Measurements from ENCODE around the gene PDE1C.
"Not testable (repeated sequence)": the region's sequence is repeated elsewhere in the genome, so short reads cannot be mapped to it uniquely, and the experiment has no call there.

The PDE1C gene

DNA sequence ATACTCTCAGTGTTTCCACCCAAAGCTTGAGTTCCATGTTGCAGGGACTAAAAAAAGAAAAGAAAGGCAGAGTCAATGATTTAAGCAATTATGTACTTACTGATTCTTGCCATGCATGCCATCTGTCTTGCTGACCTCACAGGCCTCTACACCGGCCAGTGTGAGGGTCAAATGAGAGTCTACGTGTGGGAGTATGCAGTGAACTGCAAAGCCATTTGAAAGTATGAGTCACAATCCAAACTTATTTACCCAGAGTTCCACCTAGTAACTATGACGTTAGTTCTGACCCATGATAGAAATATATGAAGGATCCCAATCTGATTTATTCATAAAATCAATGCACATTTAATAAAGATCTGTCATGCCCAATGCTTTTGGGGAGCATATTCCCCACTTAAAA, 26.5 kb downstream of the PDE1C start:
- DNase-seq (ENCODE audit: low read depth): peak; percentile 38

DNA sequence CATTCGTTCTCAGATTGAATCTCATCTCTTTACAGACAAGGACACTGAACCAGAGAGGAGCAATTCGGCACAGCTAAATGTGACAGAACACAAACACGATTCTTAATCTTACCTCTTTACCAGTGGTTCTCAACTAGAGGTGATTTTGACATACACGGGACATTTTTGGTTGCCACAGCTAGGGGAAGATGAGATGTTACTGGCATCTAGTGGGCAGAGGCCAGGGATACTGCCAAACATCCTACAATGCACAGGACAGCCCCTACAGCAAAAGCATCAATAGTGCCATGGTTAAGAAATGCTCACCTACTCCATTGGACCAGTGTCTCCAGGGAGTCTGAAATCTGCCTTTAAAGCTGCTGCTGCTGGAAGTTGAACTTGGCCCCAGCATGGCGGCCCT, 27.3 kb downstream of the PDE1C start:
- DNase-seq (ENCODE audit: low read depth): no peak

DNA sequence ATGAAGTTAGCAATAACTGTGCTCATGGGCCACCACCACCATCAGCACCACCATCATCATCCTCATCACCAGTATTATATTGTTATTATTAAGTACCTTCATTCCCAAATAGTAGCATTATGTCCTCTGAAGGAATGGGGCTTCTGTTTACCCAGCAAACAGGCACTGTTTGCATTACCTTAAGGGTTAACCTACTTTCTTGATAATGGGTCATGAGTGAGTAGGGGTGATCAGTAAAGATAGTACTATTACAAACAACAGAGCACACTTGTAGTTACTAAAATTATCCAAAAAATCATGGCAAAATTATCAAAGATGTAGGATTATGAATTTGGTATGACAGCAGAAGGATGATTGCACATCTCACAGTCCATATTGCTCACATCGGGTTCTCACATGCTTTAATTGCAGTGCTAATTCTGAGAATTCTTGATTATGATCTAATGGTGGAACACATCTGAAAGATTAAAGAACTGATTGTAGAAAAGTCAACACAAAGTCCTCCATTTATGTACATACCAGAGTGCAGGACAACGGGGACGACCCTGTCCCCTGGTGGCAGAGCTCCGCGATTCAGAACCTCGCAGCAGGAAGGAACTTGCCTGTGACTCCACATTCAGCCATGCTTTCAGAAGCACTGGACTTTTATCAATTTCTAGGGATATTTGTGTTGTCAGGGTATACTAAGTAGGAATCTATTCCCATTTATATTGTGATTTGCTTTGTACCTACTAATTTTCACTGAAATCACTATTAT, 31.0 kb downstream of the PDE1C start:
- no peak for DNase-seq (ENCODE audit: low read depth)

- no peak for DNase-seq (ENCODE audit: low read depth)
Measured at GRCh38 chr7:32037650-32038198, 32.5 kb downstream of the PDE1C start.

DNA sequence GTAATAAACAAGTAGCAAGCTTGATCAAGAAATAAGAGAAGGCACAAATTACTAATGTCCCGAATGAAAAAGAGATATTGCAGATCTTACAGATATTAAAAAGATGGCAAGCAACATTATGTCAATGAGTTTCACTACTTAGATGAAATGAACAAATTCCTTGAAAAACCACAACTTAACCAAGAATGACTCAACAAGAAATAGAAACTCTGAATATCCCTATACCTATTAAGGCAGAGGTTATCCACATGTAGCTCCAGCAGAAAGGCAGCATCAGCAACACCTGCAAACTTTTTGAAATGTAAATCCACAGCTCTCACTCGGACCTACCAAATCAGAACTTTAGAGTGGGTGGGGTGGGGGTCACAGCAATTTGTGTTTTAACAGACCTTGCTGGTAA, 33.6 kb downstream of the PDE1C start:
- peak; percentile 37 for DNase-seq (ENCODE audit: low read depth)

- no peak for DNase-seq (ENCODE audit: low read depth)
Measured at GRCh38 chr7:32034052-32034451, 36.2 kb downstream of the PDE1C start.

DNA sequence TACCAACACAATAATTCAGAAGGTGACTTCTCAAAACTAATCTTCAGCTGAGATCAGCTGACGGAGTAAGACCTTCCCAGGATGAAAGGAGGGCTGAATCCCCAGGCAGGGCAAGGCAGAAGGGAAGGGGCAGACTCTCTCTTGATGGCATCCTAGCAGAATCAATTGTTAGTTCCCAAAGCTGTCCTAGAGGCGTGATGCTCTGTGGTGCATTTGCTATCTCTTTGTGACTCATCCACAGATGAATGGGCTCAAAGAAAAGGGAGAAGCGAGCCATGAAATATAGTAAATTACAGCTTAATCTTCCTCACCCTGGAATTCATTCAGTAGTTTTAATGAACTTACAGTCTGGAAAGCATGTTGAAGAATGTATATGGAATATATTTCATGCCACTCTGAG, 37.2 kb downstream of the PDE1C start:
- no peak for DNase-seq (ENCODE audit: low read depth)

- no peak for DNase-seq (ENCODE audit: low read depth)
Measured at GRCh38 chr7:32032211-32032610, 38.0 kb downstream of the PDE1C start.

DNA sequence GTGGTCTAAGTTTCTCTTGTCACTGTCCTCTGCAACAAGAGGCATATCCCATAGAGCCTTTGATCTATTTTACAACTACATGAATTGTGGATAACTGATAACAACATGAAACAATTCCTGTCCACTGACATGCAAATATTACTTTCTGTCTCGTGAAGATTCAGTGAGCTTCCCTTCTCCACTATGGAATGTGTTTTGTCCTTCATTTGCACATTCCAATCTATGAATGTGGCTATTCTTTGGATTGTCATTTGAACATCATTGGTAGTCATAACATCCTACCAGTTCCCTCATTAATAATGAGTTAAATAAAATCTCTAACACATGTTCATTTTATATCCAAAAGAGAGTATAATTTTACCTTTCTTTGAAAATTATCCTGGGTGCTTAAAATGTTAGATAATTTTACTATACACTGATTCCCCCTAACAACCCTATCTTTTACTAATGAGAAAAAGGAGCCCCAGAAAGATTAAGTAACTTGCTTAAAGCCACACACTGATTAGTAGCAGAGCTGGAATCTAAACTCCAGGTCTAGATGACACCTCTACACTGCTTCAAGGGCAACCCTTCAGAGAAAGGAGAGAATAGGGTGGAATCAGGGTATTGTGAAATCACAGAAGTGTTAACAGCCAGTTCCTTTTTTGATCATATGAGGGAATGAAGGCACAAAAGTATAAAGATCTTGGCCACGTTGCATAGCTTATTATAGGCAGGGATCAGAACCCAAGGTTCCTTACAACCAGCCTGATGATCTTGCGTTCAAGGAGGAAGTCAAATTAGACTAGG, 39.1 kb downstream of the PDE1C start:
- no peak for DNase-seq (ENCODE audit: low read depth)

GRCh38 chr7:32026083-32026425, 44.2 kb downstream of the PDE1C start:
- no peak for DNase-seq (ENCODE audit: low read depth)

DNA sequence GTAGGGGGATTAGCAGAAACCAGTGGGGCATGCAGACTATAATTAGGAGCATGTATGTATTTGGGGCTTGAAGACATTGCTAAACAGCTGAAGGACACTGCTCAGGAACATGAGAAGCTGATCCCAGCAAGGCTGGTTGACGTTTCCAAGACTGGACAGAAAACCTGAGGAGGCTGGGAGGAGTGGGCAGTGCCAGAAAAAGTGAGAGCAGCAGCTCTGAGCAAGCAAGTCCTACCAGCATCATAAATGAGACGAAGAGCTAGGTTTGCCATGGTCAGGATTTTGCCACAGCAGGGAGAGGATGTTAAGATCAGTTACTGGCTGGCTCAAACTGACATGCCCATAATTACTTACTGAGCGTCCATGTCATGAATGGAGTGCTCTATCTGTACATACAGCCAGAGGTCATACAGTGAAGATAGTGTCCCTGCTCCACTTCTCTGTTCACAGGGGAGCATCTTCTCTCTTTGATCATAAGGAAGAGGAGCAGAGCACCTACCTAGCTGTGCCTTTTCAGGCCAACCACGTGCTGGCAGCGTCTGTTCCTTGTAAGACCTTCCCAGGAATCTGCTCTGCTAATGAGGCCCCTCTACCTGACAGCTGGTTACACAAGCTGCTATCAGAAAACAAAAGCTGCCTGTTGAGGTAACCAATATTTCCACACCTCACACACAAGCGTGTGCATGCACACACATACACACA, 44.7 kb downstream of the PDE1C start:
- no peak for DNase-seq (ENCODE audit: low read depth)

- DNase-seq (ENCODE audit: low read depth): no peak
Measured at GRCh38 chr7:32023376-32023775, 46.8 kb downstream of the PDE1C start.

DNA sequence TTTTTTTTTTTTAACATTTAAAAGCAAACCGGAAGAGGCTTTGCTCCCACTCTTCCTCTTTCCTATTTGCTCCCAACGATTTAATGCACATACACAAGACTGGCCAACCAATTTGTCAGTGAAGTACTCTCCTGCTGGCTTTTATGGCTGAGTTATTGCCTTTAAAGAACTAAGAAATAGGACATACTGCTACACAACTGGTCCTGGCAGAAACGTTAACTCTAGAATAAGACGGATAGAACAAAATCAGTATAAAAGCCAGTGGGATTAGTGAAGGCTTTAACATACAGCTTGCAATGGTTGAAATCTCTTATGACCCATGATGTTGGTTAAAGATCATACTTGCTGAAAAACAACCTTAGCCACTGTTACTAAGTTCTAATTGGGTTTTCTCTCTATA, 47.2 kb downstream of the PDE1C start:
- DNase-seq (ENCODE audit: low read depth): no peak

- peak; percentile 29 for DNase-seq (ENCODE audit: low read depth)
Measured at GRCh38 chr7:32020551-32021159, 49.6 kb downstream of the PDE1C start.

DNA sequence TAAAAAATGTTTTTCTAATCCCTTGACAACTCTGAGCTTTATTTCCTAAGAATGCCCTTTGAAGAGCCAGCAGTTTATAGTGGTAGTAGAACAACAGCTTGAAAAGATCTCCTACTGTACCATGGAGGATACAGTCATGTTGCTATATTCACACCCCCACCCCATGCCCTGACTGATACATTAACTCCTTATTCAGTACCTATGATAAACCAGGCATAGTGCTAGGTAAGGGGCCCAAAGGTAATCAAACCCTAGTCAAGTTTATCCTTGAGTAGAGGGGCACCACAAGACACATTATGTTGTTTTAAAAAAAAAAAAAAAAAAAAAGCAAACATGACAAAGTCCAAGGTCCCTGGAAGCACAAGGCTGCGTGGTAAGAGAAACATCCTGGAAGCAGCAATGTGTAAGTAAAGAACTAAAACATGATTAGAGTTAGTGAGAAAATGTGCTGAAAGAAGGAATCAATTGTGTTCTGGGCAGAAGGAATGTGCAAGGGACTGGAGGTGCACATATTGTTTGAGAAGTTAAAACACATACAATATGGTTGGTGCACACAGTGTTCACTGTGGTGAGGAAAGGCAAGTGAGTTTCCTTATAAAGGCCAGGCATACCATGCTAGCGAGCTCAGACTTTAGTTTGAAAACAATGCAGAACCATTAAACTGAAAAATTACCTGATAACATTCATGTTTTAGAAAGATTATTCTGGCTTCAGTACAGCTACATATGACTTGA, 51.2 kb downstream of the PDE1C start:
- peak; percentile 5 for DNase-seq (ENCODE audit: low read depth)

- DNase-seq (ENCODE audit: low read depth): no peak
Measured at GRCh38 chr7:32015133-32015532, 55.1 kb downstream of the PDE1C start.

DNA sequence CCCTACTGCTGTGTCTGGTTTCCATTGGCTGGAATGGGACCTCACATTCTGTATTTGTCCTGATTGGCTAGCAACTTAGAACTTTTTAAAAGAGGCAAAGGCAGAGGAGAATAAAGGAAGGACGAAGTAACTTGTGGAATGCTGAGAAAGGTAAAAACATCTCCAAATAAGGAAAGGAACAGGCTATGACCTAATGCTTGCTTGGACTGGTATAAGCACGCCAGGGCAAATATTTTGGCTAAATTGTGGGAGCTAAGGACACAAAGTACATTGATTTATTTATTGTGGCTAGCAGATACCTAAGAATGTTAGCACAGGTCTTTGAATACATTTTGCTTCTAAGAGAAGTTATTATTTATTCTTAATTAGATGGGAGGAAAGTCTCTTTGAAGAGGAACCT, 56.7 kb downstream of the PDE1C start:
- DNase-seq (ENCODE audit: low read depth): not testable (repeated sequence)

DNA sequence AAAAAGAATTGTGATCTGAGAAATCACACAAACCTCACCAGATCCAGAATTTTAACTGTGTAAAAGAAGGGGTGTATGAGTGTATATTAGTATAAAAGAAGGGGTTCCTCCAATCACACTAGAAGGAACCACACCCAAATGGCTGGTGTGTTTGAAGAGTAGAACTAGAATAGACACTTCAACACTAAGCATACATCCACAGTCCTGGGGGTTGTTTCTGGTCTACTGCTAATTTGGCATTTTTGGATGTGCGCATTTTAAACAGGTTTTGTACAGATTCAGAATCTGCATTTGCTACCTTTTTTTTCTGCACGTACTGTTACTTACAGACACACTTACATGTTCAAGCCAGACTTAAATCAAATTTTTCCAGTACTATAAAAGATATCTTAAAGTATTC, 64.6 kb downstream of the PDE1C start:
- DNase-seq (ENCODE audit: low read depth): no peak

DNA sequence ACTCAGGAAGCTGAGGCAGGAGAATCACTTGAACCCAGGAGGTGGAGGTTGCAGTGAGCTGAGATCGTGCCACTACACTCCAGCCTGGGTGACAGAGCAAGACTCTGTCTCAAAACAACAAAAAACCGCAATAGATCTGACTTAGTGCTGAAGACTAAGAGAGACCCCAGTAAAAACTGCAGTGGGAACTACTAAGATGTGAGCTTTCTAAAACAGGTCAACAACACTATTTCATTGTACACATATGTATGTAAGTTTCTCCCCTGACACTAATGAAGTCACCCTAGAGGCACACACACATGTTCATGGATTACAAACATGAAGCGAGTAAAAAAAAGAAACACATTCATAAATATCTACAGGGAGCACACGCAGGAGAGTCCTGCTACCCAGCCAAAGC, 68.3 kb downstream of the PDE1C start:
- DNase-seq (ENCODE audit: low read depth): no peak

GRCh38 chr7:31997423-31997822, 72.8 kb downstream of the PDE1C start:
- DNase-seq (ENCODE audit: low read depth): no peak

DNA sequence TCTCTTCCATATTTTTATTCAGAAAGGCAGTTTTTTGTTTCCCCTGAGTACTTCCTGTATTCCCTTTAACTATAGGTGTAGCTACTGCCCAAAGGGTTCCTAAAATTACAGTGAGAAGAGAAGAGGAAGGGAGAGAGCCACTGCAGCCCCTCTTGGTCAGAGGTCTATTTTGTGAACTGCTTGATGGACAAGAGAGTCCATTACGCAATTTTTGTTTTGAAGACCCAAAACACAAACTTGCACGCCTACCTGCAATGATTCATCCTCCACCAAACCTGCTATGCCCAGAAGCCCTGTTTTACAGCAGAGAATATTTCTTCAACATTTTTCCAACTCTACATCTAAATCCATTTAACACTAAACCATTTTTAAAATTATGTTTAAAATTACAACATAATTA, 75.1 kb downstream of the PDE1C start:
- no peak for DNase-seq (ENCODE audit: low read depth)

DNA sequence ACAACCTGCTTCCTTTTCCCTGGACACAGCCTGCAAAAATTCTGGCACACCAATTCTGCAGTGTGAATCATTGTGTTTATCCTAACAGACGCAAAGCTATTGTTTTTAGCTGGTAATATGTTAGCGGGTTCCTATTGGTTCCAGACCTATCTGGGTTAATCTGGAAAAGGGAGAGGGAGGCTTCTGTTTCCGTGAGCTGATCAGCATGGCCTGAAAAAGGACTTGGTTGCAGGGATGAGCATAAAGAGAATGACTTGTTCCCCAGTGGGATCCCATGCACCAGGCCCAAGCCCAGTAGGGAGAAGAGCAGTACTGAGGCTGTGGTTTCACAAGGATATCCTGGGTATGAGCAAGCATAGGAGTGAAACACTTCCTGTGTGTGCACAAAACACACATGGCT, 78.4 kb downstream of the PDE1C start:
- no peak for DNase-seq (ENCODE audit: low read depth)

All from iris pigment epithelial cell (primary cell).